Uterus (tissue), 2 donors: ENCODE results near the gene RAC2.

ENCODE experiments used
- CTCF ChIP-seq, 4 experiments: fragments of 200-600 bp in 2 of 4; fragments of 450-650 bp in 2 of 4; sonication (generic) in 2 of 4; IDR thresholded peaks; one replicate each; pipeline ENCODE4 v1.5.1; 2016 to 2019; ENCODE audit warnings: antibody characterized with exemption in 4 of 4, mild to moderate bottlenecking in 2 of 4, moderate library complexity in 1 of 4
- POLR2A ChIP-seq, 2 donors: fragments of 450-650 bp; IDR thresholded peaks; one replicate each; pipeline ENCODE4 v1.6.1; 2016; ENCODE audit warnings: antibody characterized with exemption in 2 of 2, mild to moderate bottlenecking in 1 of 2, moderate library complexity in 1 of 2

DNA sequence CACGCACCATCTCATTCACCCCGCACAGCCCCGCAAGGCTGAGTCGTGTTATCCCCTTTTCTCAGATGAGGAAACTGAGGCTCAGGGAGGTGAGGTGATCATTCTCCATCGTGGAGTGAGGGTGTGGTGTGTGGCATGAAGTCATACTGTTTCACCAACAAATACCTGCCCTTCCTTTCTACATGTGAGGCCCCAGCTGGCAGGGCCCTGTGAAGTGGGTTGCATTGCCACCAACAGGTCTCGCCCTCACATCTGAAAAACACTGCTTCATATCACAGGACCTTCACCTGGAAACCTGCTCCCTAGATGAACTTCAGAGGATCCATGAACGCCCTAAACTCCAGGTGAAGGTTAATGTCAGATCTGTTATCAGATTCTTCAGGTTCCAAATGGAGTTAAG is 36.1 kb downstream of the RAC2 start:
- TF ChIP-seq CTCF (IDR thresholded peaks at IDR 0.05) = no peak
- TF ChIP-seq POLR2A (IDR thresholded peaks at IDR 0.05) = no peak
